Peyer's patch (tissue), 4 donors: ENCODE results near the gene HS2ST1.

Source experiments
- POLR2A ChIP-seq, 2 donors: fragments of 450-650 bp; IDR thresholded peaks; one replicate each; pipeline ENCODE4 v1.5.1; 2017; ENCODE audit warnings: antibody characterized with exemption in 2 of 2, mild to moderate bottlenecking in 2 of 2, moderate library complexity in 2 of 2
- TF ChIP-seq, protein P1 (sequence below), 6 experiments: fragments of 450-650 bp in 4 of 6; fragments of 200-600 bp in 2 of 6; sonication (generic) in 1 of 6; IDR thresholded peaks; one replicate each; pipeline ENCODE4 v1.5.1; 2017 to 2019; ENCODE audit warnings: antibody characterized with exemption in 6 of 6, mild to moderate bottlenecking in 3 of 6, moderate library complexity in 1 of 6

GRCh38 chr1:86942743-86943142, 28.3 kb downstream of the HS2ST1 start:
- TF ChIP-seq, protein P1, sequence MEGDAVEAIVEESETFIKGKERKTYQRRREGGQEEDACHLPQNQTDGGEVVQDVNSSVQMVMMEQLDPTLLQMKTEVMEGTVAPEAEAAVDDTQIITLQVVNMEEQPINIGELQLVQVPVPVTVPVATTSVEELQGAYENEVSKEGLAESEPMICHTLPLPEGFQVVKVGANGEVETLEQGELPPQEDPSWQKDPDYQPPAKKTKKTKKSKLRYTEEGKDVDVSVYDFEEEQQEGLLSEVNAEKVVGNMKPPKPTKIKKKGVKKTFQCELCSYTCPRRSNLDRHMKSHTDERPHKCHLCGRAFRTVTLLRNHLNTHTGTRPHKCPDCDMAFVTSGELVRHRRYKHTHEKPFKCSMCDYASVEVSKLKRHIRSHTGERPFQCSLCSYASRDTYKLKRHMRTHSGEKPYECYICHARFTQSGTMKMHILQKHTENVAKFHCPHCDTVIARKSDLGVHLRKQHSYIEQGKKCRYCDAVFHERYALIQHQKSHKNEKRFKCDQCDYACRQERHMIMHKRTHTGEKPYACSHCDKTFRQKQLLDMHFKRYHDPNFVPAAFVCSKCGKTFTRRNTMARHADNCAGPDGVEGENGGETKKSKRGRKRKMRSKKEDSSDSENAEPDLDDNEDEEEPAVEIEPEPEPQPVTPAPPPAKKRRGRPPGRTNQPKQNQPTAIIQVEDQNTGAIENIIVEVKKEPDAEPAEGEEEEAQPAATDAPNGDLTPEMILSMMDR (IDR thresholded peaks at IDR 0.05): no peak
- TF ChIP-seq POLR2A (IDR thresholded peaks at IDR 0.05): no peak
